SK-N-SH treated with all-trans-retinoic acid at 6 μM for 48 hours (cell line): ENCODE measurements around the gene KIF3C.

Source experiments
- PPARA ChIP-seq: fragments of 250-450 bp; sonication (Bioruptor Pico); IDR thresholded peaks from 2 replicates; pipeline ENCODE4 v1.5.0; 2020; ENCODE audit warnings: mild to moderate bottlenecking, borderline replicate concordance
- ZC3H10 ChIP-seq: fragments of 250-450 bp; sonication (Bioruptor Pico); IDR thresholded peaks from 2 replicates; pipeline ENCODE4 v1.5.1; 2021; ENCODE audit warnings: mild to moderate bottlenecking, moderate library complexity

GRCh38 chr2:25957743-25958142, 24.6 kb downstream of the KIF3C start:
- TF ChIP-seq ZC3H10 (CRISPR knock-in tag) (no peak), PPARA (CRISPR knock-in tag) (no peak)
